ENCODE data around the gene PLEKHM3.

Gene PLEKHM3

GRCh38 chr2:207993151-207993763, 32.1 kb downstream of the PLEKHM3 start:
- no peak for DNase-seq (ENCODE audit: low spot score)

GRCh38 chr2:207991944-207992343, 33.4 kb downstream of the PLEKHM3 start:
- DNase-seq (ENCODE audit: low spot score): no peak

GRCh38 chr2:207990784-207991183, 34.5 kb downstream of the PLEKHM3 start:
- DNase-seq (ENCODE audit: low spot score): no peak

- DNase-seq (ENCODE audit: low spot score): no peak
Observed at GRCh38 chr2:207988975-207989374, 36.4 kb downstream of the PLEKHM3 start.

- no peak for DNase-seq (ENCODE audit: low spot score)
Observed at GRCh38 chr2:207987025-207987716, 38.2 kb downstream of the PLEKHM3 start.

GRCh38 chr2:207984765-207985480, 40.4 kb downstream of the PLEKHM3 start:
- no peak for DNase-seq (ENCODE audit: low spot score)

- no peak for DNase-seq (ENCODE audit: low spot score)
Observed at GRCh38 chr2:207983641-207984042, 41.7 kb downstream of the PLEKHM3 start.

GRCh38 chr2:207978177-207978948, 47.0 kb downstream of the PLEKHM3 start:
- no peak for DNase-seq (ENCODE audit: low spot score)

GRCh38 chr2:207975921-207976320, 49.4 kb downstream of the PLEKHM3 start:
- no peak for DNase-seq (ENCODE audit: low spot score)

- no peak for DNase-seq (ENCODE audit: low spot score)
Observed at GRCh38 chr2:207974216-207974605, 51.1 kb downstream of the PLEKHM3 start.

- DNase-seq (ENCODE audit: low spot score): no peak
Observed at GRCh38 chr2:207970826-207971180, 54.5 kb downstream of the PLEKHM3 start.

- DNase-seq (ENCODE audit: low spot score): no peak
Observed at GRCh38 chr2:207970147-207970825, 55.0 kb downstream of the PLEKHM3 start.

GRCh38 chr2:207969249-207969648, 56.1 kb downstream of the PLEKHM3 start:
- DNase-seq (ENCODE audit: low spot score): no peak

GRCh38 chr2:207967121-207967520, 58.2 kb downstream of the PLEKHM3 start:
- DNase-seq (ENCODE audit: low spot score): no peak

- DNase-seq (ENCODE audit: low spot score): no peak
Observed at GRCh38 chr2:207960911-207961310, 64.4 kb downstream of the PLEKHM3 start.

GRCh38 chr2:207960090-207960489, 65.2 kb downstream of the PLEKHM3 start:
- DNase-seq (ENCODE audit: low spot score): no peak

- no peak for DNase-seq (ENCODE audit: low spot score)
Observed at GRCh38 chr2:207956771-207957170, 68.6 kb downstream of the PLEKHM3 start.

- no peak for DNase-seq (ENCODE audit: low spot score)
Observed at GRCh38 chr2:207955456-207955855, 69.9 kb downstream of the PLEKHM3 start.

GRCh38 chr2:207953354-207953753, 72.0 kb downstream of the PLEKHM3 start:
- no peak for DNase-seq (ENCODE audit: low spot score)

- DNase-seq (ENCODE audit: low spot score): no peak
Observed at GRCh38 chr2:207952564-207953345, 72.6 kb downstream of the PLEKHM3 start.

All from CD4-positive, alpha-beta T cell treated with Interleukin-6 at 100 ng/mL for 8 hours (primary cell).